HL-60 (cell line): ENCODE measurements around the gene MGME1.

Source experiments
- POLR2AphosphoS5 ChIP-seq: IDR thresholded peaks from 2 replicates; pipeline ENCODE4 v1.6.1; 2012; ENCODE audit warnings: low read depth
- TF ChIP-seq, protein P1 (sequence below): IDR thresholded peaks from 2 replicates; pipeline ENCODE4 v1.6.1; 2012; ENCODE audit warnings: low read depth; ENCODE audit not compliant: insufficient replicate concordance
- TF ChIP-seq, protein P2 (sequence below): IDR thresholded peaks from one replicate; pipeline ENCODE4 v1.5.1; 2011; ENCODE audit warnings: low read length, control low read depth, inconsistent platforms; ENCODE audit not compliant: insufficient read depth

DNA sequence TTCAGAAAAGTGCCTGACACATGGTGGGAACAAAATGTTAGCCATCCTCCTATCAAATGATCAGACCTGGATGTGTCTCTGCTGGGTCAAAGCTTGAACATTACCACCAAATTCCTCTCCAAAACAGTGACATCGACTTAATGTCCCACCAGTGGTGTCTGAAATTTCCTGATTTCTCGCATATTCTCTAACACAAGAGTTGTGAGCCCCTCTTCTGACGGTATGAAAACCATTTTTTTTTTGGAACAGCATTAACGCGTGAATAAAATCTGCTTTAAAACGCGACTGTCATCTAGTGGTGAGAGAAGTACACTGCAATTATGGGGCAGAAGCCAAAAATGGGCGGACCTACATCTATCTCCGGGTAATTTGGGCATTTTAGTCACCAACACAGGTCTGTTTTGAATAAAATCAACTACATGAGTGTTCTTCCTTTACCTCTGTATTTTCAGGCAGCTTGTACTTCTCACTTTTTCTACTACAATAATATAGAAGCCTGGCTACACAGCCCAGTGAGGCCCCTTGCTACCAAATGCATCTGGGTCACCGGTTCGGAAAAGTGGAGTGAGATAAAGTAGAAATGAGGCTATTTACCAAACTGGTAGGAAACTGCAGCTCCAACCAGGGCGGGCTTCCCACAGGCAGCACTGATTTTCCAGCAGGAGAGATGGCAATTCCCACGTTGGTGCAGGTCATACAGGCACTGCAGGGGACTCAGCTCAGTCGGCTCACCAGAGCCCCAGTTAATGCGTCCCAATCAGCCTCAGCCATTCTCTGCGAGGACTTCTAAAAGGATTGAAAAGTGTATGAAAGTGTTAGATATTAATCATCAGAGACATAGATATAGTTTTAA lies 27.4 kb downstream of the MGME1 start:
- no peak for TF ChIP-seq POLR2AphosphoS5
- TF ChIP-seq, protein P1, sequence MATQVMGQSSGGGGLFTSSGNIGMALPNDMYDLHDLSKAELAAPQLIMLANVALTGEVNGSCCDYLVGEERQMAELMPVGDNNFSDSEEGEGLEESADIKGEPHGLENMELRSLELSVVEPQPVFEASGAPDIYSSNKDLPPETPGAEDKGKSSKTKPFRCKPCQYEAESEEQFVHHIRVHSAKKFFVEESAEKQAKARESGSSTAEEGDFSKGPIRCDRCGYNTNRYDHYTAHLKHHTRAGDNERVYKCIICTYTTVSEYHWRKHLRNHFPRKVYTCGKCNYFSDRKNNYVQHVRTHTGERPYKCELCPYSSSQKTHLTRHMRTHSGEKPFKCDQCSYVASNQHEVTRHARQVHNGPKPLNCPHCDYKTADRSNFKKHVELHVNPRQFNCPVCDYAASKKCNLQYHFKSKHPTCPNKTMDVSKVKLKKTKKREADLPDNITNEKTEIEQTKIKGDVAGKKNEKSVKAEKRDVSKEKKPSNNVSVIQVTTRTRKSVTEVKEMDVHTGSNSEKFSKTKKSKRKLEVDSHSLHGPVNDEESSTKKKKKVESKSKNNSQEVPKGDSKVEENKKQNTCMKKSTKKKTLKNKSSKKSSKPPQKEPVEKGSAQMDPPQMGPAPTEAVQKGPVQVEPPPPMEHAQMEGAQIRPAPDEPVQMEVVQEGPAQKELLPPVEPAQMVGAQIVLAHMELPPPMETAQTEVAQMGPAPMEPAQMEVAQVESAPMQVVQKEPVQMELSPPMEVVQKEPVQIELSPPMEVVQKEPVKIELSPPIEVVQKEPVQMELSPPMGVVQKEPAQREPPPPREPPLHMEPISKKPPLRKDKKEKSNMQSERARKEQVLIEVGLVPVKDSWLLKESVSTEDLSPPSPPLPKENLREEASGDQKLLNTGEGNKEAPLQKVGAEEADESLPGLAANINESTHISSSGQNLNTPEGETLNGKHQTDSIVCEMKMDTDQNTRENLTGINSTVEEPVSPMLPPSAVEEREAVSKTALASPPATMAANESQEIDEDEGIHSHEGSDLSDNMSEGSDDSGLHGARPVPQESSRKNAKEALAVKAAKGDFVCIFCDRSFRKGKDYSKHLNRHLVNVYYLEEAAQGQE = no peak
- TF ChIP-seq, protein P2, sequence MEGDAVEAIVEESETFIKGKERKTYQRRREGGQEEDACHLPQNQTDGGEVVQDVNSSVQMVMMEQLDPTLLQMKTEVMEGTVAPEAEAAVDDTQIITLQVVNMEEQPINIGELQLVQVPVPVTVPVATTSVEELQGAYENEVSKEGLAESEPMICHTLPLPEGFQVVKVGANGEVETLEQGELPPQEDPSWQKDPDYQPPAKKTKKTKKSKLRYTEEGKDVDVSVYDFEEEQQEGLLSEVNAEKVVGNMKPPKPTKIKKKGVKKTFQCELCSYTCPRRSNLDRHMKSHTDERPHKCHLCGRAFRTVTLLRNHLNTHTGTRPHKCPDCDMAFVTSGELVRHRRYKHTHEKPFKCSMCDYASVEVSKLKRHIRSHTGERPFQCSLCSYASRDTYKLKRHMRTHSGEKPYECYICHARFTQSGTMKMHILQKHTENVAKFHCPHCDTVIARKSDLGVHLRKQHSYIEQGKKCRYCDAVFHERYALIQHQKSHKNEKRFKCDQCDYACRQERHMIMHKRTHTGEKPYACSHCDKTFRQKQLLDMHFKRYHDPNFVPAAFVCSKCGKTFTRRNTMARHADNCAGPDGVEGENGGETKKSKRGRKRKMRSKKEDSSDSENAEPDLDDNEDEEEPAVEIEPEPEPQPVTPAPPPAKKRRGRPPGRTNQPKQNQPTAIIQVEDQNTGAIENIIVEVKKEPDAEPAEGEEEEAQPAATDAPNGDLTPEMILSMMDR = peak; percentile 98
